ENCODE results near the gene CAPN2.
"Not testable (repeated sequence)": the region's sequence is repeated elsewhere in the genome, so short reads cannot be mapped to it uniquely, and the experiment has no call there.

The CAPN2 gene

DNA sequence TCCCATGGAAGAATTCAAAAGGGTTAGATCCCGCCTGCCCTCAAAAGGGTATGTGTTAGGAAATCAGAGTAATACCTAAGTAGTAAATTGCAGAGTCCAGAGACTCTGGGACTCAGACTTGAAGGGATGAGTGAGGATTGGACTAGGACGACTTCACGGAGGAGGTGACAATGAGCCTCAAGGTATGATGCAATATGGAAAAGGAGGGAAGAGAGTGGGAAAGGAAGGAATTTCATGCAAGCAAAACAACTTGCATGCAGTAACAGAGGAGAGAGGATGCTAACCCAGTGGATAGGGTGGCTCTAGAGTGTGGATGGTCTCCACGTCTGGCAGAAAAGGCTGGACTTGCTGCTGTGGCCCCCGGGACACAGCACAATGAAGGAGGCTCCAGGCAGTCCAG, 4.8 kb downstream of the CAPN2 start:
- DNase-seq (ENCODE audit: low read depth): no peak

DNA sequence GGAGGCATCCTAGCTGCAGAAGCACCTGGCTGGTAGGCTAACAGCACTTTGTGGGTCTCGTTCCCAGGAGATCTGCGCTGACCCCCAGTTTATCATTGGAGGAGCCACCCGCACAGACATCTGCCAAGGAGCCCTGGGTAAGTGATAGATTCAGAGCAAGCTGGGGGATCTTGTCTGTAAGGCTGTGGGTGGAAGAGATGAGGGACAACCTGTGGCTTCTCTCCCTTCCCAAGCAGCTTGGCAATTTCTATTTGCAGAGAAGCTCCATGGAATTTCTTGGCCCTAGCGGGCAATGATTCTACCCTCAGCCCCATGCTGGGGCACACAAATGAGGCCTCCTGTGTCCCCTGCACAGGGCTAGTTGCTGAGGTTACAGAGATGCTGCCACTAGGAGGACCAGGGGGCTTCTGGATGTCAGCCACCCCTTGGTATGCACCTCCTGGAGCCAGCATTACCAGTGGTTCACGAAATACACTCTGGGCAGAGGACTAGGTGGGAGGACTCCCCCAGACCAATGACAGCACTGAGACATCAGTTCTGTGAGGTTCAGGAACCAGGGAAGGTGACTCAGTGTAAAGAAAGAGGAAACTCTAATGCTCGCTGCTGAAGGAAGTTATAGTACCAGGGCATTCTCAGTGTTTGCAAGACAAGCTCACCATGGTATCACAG, 5.5 kb downstream of the CAPN2 start:
- no peak for DNase-seq (ENCODE audit: low read depth)

DNA sequence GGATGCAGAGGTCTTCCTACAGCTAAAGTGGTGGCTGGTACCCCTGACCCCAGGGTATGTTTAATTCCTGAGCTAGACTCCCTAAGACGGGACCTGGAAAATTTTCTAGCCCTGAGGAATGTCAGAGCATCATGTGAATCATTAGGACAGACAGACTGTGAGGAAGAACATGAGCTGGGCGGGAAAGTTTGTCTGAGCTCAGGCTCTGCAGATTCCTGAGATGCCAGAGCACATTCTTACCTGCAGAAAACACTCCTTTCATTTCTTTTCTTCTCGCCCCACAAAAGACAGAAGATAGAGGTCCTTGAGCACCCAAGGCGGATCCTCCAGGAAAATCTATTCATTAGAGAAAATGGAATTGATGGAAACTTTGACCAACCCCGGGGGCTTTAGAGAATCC, 6.5 kb downstream of the CAPN2 start:
- no peak for DNase-seq (ENCODE audit: low read depth)

DNA sequence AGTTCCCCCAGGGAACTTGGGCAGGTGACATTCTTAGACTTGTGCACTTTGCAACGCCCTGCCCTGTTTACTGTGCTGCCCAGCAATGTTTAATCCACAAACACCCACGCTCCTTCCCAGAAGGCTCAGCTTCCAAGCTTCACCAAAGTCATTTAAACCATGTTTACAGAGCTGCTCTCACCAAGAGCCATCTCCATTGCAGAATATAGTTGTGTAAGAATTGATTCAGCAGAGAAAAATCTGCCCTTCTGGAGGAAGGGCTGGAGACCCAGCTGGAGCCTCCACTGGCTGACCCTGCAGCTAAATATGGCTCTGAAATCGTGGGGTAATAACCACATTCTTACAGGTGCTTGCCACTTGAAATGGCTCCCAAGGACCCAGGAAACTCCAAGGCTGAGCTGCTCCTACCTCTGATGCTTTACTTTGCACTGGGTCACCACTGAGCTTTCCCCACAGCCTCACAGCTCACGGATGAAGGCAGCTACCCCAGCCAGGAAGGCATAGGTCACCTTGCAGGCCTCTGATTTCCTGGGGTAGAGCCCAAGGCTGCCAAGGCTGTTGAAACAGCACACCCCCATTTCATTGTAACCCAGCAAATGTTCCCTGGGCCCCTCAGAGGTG, 8.7 kb downstream of the CAPN2 start:
- no peak for DNase-seq (ENCODE audit: low read depth)

DNA sequence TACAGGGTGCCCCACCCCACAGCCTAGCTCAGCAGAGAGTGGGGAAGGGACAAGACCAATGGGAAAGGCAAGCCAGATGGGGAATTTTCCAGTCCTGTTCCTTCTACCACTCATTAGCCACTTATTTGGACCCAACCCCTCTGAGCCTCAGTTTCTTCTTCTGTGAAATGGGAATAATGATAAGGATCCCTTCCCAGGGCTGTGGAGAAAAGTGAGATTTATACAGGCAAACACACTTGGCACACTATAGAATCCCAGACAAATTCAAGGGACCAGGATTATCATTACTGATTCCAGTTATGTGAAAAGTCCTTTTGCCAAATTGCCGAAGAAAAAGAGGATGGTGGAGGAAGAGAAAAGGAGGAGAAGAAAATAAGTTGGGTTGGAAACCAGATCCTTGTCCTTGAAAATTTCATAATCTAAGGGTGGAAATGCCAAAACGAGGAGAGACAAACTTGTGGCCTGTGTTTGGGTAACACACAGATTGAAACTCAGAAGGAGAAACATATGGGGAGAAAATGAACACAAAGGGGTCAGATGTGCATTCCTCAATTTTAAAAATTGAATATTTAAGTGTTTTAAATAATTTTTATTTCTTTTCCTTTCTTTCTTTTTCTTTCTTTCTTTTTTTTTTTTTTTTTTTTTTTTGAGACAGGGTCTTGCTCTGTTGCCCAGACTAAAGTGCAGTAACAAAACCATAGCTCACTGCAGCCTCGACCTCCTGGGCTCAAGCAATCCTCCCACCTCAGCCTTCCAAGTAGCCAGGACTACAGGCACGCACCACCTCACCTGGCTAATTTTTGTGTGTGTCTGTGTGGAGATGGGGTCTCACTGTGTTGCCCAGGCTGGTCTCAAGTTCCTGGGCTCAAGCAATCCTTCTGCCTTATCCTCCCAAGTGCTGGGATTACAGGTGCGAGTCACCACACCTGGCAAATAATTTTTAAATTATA, 9.6 kb downstream of the CAPN2 start:
- no peak for DNase-seq (ENCODE audit: low read depth)

DNA sequence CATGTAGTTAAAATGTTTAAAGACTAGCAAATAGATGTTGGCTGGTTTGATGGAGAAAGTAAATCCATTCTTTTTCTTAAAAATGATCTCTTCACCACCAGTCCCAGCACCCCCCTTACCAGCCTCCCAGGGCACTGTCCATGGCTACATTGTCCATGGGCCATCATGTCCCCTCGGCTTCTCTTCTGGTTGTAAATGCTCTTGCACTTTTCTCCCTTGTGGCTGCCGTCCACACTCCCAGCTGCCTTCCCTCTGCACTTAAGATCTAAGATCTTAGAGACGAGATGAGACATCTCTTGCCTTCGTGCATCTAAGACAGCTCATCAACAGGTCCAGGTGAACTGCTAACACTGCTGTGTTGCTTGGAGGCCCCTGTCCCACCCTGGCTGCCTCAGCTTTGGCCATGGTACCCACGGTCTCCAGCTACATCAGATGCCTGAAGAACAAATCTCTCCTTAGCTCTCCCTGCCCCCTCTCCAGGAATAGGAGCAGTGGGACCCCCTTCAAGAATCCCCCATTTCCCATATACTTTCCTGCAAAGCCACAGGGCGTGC, 11.1 kb downstream of the CAPN2 start:
- no peak for DNase-seq (ENCODE audit: low read depth)

DNA sequence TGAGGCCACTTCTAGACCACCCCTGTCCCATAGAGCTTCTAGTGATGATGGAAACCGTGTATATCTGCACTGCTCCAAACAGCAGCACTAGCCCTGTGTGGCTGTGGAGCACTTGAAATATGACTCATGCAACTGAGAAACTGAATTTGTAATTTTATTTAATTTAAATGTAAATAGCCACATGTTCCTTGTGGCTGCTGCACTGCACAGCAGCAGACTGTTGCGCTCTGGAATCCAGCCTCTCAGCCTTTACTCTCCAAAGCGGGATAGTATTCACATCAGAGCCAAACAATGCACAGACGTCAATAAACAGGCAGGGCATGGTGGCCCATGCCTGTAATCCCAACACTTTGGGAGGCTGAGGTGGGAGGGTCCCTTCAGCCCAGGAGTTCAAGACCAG, 12.0 kb downstream of the CAPN2 start:
- DNase-seq (ENCODE audit: low read depth): no peak

DNA sequence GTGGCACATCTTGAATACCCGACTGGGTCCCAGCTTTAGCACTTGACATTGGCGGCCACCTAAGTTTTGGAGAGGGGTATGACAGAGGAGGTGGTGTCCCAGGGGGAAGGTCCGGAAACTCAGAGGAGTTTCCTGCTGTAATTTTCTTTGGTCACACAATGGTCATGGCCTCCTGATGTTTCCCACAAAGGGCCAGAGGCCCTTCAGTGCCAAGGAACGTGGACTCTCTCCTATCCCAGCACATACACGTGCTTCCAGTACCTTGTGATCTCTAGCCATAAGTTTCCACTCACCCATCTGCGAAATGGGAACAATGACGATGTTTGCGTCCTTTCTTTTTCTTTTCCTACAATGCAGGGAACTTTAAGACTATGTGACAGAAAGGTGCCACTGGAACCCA, 13.2 kb downstream of the CAPN2 start:
- DNase-seq (ENCODE audit: low read depth): no peak

DNA sequence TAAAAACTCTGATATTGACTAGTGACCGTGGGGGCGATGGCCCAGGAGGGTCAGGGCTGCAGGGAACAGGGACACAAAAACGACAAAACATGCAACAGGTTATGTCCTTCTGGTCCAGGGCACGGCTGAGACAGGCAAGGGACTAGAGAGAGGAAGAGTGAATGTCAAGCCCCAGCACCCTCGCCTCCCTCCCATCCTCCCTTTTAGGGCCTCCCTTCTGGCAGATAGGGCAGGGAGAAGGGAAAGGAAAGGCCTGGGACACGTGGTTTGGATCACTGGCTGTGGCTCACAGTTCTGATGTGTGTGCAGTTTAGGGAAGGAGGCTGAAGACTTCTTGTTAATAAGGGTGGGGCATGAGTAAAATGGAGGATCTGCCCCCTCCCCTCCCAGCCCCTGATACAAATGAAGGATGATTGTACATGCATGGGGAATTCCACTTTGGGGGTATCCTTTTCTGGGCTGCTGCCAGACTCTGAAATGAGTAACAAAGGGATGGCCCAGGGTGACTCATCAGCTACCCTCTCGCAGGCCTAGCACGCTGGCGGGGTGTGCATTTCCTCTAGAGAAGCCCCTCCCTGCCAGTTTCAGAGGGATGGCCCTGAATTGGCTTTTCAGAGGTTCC, 14.2 kb downstream of the CAPN2 start:
- DNase-seq (ENCODE audit: low read depth): peak; percentile 82

DNA sequence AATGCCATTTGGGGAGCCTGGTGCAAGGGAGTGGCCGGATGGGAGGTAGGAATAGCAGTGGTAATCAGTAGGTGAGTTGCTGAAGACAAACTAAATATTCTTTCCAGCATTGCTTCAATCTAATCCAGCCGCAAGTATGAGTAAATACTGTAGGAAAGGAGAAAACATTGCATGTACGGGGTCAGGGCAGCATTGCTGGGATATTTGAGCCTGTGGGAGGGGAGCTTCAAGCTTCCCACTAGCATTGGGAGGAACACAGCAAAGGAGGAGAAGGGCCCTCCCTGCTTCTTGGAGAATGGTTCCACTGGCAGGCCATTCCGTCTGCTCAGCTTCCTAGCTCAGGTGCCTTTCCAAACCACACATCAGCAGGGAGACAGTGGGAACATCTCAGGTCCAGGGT, 15.2 kb downstream of the CAPN2 start:
- no peak for DNase-seq (ENCODE audit: low read depth)

DNA sequence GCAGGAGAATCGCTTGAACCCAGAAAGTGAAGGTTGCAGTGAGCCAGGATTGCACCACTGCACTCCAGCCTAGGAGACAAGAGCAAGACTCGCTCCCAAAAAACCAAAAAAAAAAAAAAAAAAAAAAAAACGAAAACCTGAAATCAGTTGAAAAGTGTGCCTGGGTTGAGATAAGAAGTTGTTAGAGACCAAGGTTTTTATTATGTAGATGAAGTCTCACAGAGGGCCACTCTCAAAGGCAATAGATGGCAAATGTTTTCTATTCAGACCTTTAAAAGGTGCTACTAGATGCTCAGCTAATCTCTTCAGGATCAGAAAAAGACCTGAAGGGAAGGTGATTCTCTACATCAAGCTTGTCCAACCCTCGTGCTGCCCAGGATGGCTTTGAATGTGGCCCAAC, 17.6 kb downstream of the CAPN2 start:
- DNase-seq (ENCODE audit: low read depth): no peak

DNA sequence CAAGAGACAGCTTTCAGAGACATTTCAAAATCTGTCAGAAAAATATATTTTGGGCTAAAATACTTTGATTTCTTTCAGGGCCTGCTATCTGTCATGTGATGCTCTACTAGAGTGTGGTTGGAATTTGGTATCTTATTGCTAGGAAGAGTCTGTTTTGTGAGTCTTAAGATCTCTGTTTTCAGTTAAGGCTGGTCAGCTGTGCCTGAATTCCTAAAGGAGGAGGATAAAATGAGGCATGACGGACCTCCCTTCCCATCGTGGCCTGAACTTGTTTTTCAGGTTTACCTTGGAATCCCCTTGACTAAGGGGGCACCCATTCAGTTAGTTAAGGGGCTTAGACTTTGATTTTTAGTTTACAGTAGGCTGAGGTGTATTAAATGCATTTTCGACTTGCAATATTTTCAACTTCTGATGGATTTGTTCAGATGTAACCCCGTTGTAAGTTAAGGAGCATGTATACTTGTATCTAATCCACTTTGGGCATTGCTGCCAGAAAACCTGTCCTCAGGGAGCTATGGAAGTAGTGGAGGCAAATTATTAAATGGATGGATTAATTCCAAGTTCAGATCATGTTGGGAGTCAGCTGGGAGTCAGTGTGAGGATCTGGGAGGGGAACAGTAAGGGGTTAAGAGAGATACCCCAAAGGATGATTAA, 18.3 kb downstream of the CAPN2 start:
- DNase-seq (ENCODE audit: low read depth): no peak

DNA sequence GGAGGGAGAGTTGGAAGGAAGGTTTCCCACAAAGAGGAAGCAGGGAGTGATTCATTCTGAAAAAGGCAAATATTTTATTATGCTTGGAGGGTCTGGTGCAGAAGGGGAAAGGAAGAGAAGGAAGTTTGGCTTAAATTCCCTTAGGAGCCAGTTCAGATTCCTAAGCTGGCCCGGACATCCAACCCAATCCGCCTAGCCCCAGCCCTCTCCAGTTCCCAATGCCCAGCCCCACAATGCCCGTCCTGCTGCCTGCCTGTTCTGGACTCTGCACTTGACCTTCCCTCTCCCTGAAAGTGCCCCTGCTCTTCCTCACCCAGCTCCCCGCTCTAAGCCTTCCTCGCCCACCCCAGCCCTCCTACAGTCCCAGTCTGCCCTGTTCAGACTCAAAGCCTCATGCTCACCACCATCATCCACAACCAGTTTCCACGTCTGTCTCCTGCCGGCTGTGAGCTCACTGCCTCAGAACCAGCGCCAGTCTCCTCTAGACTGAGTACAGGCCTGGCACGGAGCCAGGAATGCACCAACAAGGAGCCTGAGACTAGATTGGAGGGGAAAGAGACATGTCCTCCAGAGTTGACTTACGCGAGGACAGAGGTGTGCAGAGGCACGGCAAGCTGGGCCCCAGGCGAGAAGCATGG, 18.9 kb downstream of the CAPN2 start:
- no peak for DNase-seq (ENCODE audit: low read depth)

DNA sequence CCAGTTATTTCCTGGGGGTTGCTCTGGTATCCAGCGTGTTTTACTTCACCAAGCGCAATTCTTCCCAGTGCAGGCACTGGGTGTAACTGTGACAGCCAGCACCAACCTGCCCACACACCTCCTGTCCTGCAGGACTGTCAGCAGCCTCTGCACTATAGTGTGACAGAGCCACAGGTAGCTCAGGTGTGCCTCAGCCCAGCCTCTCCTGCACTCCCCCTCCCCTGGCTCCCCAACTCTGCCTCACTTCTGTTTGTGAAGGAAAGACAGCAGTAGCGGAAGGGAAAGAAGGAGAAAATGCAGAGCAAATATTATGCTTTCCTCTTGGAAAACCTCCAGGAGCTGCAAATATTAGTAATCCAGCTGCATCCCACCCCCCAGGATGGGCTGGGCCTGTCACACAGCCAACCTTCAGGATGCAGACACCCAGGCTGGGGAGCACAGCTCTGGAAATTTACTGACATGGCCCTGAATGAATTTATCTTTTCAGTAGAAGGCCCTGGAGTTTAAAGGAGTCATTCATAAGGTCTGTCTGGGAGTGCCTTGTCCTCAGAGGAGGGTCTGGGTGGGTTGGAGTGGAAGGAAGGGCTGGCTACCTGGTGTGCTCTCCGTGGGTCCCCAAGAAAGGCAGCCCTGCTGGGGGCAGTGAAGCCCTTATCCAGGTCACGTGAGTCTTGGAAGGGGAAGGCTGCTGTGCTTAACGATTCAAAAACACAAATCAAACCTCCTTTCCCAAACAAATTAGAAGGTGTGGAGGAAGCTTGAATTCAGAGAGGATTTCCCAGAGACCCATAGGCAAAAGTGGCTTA, 20.9 kb downstream of the CAPN2 start:
- DNase-seq (ENCODE audit: low read depth): no peak

DNA sequence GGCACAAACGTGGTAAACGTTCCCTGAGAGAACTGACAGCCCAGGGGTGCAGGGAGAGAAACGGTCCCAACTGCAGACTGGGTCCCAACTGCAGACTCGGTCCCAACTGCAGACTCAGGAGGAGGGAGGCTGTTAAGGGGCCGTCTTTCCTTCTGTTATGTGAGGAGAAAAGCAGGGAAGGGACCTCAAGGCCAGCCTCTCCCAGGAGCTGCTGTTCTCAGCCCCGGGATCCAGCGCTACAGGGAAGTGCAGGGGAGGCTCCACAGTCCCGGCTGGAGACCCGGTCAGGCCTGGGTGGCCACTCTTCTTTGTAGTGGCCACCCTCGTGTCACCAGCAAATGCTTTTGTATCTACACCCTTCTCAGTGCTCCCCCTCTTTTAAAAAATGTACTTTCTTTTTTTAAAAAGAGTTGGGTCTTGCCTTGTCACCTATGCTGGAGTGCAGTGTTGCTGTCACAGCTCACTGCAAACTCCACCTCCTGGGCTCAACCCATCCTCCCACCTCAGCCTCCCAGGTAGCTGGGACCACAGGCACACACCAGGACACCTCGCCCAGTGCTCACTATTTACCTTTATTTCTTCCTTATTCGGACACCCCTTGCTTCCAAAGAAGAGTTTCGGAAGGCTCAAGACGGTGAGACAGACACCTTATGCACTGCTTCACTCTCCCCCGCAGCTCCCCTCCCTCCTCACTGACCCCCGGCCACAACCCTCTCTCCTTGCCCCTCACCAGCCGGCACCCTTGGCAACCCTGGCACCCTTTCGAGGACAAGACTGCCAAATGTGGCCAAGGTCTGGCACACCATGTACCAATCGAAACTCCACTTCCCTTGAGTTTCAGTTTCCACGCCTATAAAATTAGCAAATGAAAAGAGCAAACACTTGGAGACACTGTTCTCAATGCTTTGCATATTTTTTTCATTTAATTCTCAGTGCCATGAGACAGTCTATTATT, 21.8 kb downstream of the CAPN2 start:
- DNase-seq (ENCODE audit: low read depth): no peak

DNA sequence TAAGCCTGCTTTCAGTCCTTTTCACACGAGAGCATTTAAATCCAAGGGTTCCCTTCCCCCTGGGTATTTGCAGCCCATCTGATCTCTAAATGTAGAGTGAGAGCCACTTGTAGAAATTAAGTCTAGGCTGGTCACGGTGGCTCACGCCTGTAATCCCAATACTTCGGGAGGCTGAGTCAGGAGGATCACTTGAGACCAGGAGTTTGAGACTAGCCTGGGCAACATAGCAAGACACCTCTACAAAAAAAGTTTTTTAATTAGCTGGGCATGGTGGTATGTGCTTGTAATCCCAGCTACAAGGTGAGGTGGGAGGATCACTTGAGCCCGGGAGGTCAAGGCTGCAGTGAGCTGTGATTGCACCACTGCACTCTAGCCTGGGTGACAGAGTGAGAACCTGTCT, 24.3 kb downstream of the CAPN2 start:
- DNase-seq (ENCODE audit: low read depth): not testable (repeated sequence)

DNA sequence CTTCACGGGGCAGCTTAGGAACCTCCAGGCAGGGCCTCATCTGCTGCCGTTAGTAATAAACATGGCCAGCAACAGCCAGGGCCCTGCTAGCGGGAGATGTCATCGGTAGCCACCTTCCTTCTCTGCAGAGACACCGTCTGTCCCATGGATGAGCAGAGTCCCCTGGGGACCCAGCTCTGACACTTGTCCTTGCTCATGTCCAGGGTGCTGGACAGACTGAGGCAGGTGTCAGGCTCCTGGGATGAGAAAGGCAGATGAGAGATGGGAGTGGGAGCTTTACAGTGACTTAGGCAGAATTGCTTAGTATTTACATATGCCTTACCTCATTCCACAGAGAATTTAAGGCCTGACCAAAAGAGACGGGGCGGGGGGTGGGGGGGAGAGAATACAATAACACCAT, 25.0 kb downstream of the CAPN2 start:
- no peak for DNase-seq (ENCODE audit: low read depth)

DNA sequence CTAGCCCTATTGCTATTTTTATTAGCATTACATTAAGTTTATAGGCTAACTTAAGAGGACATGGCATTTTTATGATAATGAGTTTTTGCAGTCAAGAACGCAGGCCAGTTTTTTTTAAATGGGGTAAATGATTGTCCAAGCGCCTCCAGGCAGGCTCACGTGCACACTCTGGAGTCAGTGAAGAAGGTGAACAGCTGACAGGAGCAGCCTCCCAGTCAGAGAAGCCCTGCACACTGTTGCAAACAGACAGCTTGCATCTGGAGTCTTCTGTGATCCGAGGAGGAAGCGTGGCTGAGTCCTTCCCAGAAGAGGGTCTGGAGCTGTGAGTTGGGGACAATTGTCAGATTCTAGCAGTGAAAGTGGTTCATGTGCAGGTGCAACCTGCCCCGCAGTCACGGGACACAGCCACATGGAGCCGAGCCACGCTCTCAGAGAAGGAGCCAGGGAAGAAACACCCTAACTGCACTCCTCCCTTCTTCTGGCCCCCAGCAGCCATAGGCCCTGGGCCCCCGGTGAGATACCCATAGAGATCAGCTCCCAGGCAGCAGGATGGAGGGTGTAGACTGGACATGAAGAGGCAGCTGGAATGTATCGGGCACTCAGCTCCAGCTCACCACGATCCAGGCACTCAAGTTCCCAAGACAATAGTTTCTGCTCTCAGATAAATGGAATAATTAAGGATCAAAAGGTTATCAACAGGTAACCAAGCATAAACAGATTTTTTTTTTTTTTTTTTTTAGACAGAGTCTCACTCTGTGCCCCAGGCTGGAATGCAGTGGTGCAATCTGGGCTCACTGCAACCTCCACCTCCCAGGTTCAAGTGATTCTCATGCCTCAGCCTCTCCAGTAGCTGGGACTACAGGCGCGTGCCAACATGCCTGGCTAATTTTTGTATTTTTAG, 26.4 kb downstream of the CAPN2 start:
- no peak for DNase-seq (ENCODE audit: low read depth)
